NB4 (cell line): ENCODE results near the gene HELQ.
"Not testable (repeated sequence)": the region's sequence is repeated elsewhere in the genome, so short reads cannot be mapped to it uniquely, and the experiment has no call there.

Source experiments
- DNase-seq: peaks from one replicate; pipeline ENCODE4 v3.0.0; 2010; ENCODE audit warnings: low read depth
- H3K4me3 ChIP-seq: one replicate; pipeline ENCODE4 v1.5.1; 2011; ENCODE audit warnings: mild to moderate bottlenecking, low read depth, low read length, moderate library complexity
- CTCF ChIP-seq: IDR thresholded peaks from one replicate; pipeline ENCODE4 v1.5.1; 2012; ENCODE audit warnings: low read depth, low read length
- MYC ChIP-seq: IDR thresholded peaks from 2 replicates; pipeline ENCODE4 v1.6.1; 2011; ENCODE audit warnings: low read depth, low read length
- POLR2A ChIP-seq: IDR thresholded peaks from 2 replicates; pipeline ENCODE4 v1.6.1; 2011; ENCODE audit warnings: mild to moderate bottlenecking; ENCODE audit not compliant: insufficient read length; ENCODE audit errors: extremely low read depth
- TF ChIP-seq, protein P1 (sequence below): IDR thresholded peaks from 2 replicates; pipeline ENCODE4 v1.6.1; 2011; ENCODE audit warnings: low read depth, low read length

The HELQ gene

DNA sequence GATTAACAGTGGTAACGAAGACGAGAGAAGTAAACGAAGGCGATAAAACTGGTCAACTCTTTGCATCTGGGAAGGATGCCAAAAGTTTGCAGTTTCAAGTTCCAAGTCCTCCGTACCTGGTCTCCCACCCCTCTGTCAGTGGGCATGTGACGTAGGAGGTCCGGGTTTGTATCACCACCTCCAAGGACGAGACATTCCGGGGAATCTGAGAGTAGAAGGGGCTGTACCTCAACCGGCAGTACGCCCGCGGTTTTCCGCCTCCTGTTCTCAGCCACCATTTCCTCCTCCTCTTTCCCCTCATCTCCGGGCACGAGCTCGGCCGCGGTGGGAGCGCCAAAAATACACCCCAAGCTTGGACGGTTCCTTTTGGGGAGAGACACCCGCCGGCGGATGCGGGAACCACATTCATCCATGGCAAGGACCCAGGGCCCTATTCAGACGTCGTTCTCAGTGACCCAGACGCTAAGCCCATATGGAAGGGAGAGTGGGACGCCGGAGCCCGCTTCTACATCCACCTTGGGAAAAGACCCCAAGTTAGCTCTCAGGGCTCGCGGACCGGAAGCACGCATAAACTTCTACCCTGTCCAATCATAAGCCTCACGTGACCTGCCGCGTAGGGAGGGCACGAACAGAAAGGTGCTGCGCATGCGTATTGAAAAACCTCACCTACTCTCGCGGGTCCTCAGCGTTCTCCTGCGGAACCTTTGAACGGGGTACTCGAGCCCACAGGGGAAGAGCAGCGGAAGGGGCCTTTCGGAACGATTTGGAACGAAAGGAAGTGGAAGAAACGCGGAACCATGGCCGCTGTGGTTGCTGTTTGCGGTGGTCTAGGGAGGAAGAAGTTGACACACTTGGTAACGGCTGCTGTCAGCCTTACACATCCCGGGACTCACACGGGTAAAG is at the start of gene HELQ, which contains the start of gene MRPS18C:
Gene HELQ, minus strand, starts transcription at position 543 of the 903 bp plus-strand sequence. Its CDS starts 130 bp downstream, at position 413.
Gene MRPS18C, plus strand, starts transcription at position 778 of the 903 bp plus-strand sequence. Its CDS starts 20 bp downstream, at position 798.
- peak; percentile 99 for DNase-seq
- peak within 1 kb of the TSS; percentile 90 for H3K4me3 ChIP-seq
- peak; percentile 2 for TF ChIP-seq CTCF
- TF ChIP-seq, protein P1, sequence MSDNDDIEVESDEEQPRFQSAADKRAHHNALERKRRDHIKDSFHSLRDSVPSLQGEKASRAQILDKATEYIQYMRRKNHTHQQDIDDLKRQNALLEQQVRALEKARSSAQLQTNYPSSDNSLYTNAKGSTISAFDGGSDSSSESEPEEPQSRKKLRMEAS = peak; percentile 99
- peak; percentile 88 for TF ChIP-seq POLR2A
- peak; percentile 84 for TF ChIP-seq MYC

DNA sequence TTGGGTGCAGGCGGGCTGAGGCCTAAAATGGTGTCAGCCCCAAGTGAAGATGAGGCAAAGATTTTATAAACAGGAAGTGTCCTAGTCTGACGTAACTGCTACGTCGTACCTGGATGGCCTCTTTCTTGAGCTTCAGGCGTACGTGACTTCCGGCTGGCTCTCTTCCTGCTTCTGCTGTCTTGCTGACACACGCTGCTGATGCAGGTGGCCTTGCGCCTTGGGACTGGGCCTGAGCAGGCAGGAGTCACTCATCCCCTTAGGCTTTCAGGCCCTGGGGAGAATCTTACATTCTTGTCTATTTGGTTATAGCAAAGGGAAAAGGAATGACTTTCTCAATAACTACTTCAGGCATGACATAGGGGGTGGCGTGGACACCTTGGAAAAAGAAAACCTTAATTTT is 49.4 kb upstream of the HELQ start:
- no peak overlapping the region for H3K4me3 ChIP-seq
- DNase-seq = no peak
- TF ChIP-seq POLR2A = no peak
- no peak for TF ChIP-seq CTCF
- no peak for TF ChIP-seq MYC
- TF ChIP-seq, protein P1 = no peak

DNA sequence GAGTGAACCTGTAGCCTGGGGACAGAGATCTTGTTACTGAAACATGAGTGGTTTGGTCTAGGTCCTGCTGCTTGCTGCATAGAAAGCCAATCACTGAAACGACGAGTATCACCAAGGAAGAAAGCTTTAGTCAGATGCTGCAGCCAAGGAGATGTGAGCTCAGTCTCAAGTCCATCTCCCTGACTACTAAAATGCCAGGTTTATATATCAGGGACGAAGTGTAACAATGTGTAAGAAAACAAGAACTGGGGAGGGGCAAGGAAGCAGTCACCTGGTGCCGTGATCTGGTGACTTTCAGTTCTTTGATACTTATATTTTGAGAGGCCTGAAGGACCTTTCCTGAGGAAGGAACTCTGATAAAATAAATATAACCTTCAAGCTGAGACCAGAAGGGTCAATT is 48.9 kb upstream of the HELQ start:
- TF ChIP-seq, protein P1 = no peak
- TF ChIP-seq MYC (no peak), POLR2A (no peak), CTCF (no peak)
- H3K4me3 ChIP-seq = no peak overlapping the region
- DNase-seq = no peak

DNA sequence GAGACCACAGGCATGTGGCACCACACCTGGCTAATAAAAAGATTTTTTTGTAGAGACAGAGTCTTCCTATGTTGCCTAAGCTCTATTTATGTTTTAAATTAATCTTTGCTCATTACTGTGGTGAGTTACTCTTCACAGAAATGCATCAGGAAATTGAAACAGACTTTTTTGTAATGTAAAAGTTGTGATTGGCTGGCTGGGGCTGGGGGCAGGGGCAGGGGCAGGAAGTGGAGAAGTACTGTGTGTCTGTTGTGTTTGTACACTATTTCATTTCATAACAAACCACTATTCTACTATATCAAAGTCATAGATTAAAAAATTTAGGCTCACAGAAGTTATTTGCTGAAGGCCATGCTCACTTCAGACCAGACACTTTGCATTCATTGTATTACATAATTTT is 48.4 kb upstream of the HELQ start:
- TF ChIP-seq, protein P1 = no peak
- no peak for TF ChIP-seq MYC
- no peak for TF ChIP-seq CTCF
- no peak for TF ChIP-seq POLR2A
- no peak overlapping the region for H3K4me3 ChIP-seq
- DNase-seq = no peak

- not testable (repeated sequence) for DNase-seq
Measured at GRCh38 chr4:83501671-83502070, 46.0 kb upstream of the HELQ start.

DNA sequence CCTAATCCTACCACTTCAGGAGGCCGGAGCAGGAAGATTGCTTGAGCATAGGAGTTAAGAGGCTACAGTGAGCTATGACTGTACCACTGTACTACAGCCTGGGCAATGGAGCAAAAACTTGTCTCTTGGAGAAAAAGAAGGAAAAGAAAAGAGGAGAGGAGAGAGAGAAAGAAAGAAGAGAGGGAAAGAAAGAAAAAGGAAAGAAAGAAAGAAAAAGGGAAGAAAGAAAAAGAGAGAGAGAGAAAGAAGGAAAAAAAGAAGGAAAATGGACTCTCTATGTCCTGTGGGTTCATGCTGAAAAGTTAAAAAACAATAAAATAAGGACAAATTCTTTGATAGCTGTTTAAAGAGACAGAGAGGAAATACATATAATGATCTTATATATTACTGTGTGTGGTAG is 42.6 kb upstream of the HELQ start:
- DNase-seq = no peak
- TF ChIP-seq, protein P1 = no peak
- TF ChIP-seq MYC = no peak
- no peak for TF ChIP-seq CTCF
- TF ChIP-seq POLR2A = no peak

More at GRCh38 chr4:83501671-83502070, 46.0 kb upstream of the HELQ start:
- H3K4me3 ChIP-seq = not testable (repeated sequence)

GRCh38 chr4:83496085-83496917 is 40.7 kb upstream of the HELQ start:
- H3K4me3 ChIP-seq, DNase-seq: not testable (repeated sequence)

More for the DNA sequence above, 42.6 kb upstream of the HELQ start:
- no peak overlapping the region for H3K4me3 ChIP-seq
